KMS-11 (cell line): ENCODE data around the gene SFI1.

Source experiments
- H2AFZ ChIP-seq: fragments of 200-600 bp; sonication (generic); 2 replicates; pipeline ENCODE4 v1.6.1; 2016; ENCODE audit warnings: antibody characterized with exemption, mixed run types, low read depth
- H3K27ac ChIP-seq: fragments of 200-600 bp; sonication (generic); 2 replicates; pipeline ENCODE4 v1.6.1; 2016; ENCODE audit warnings: mild to moderate bottlenecking, mixed run types
- H3K27me3 ChIP-seq: fragments of 200-600 bp; sonication (generic); 2 replicates; pipeline ENCODE4 v1.6.1; 2017; ENCODE audit warnings: mild to moderate bottlenecking, low read depth, mixed run types, moderate library complexity; ENCODE audit not compliant: insufficient read depth
- H3K36me3 ChIP-seq: fragments of 200-600 bp; sonication (generic); 2 replicates; pipeline ENCODE4 v1.6.1; 2017; ENCODE audit warnings: mild to moderate bottlenecking, mixed run types; ENCODE audit not compliant: insufficient read depth
- H3K4me1 ChIP-seq: fragments of 200-600 bp; sonication (generic); 2 replicates; pipeline ENCODE4 v1.6.1; 2016; ENCODE audit warnings: mild to moderate bottlenecking, low read depth, mixed run types; ENCODE audit not compliant: poor library complexity, severe bottlenecking
- H3K4me2 ChIP-seq: fragments of 200-600 bp; sonication (generic); 2 replicates; pipeline ENCODE4 v1.7.0; 2016; ENCODE audit warnings: mild to moderate bottlenecking, mixed run types
- H3K4me3 ChIP-seq: fragments of 200-600 bp; sonication (generic); IDR thresholded peaks from 2 replicates; pipeline ENCODE4 v1.6.1; 2017; ENCODE audit warnings: low read depth, low read length, mixed read lengths; ENCODE audit not compliant: insufficient read depth
- H3K79me2 ChIP-seq: fragments of 200-600 bp; sonication (generic); 2 replicates; pipeline ENCODE4 v1.6.1; 2016; ENCODE audit warnings: low read depth, mixed run types; ENCODE audit not compliant: insufficient read depth
- H3K9ac ChIP-seq: fragments of 200-600 bp; sonication (generic); 2 replicates; pipeline ENCODE4 v1.6.1; 2016; ENCODE audit warnings: mild to moderate bottlenecking, mixed run types
- H4K20me1 ChIP-seq: fragments of 200-600 bp; sonication (generic); 2 replicates; pipeline ENCODE4 v1.6.1; 2016; ENCODE audit warnings: mild to moderate bottlenecking, mixed run types; ENCODE audit not compliant: insufficient read depth
- TF ChIP-seq, protein P1 (sequence below): fragments of 200-600 bp; sonication (generic); conservative IDR thresholded peaks from 2 replicates; pipeline ENCODE4 v1.6.1; 2017; ENCODE audit warnings: low read depth, mild to moderate bottlenecking, antibody characterized with exemption, low read length, moderate library complexity, mixed read lengths

The SFI1 gene

DNA sequence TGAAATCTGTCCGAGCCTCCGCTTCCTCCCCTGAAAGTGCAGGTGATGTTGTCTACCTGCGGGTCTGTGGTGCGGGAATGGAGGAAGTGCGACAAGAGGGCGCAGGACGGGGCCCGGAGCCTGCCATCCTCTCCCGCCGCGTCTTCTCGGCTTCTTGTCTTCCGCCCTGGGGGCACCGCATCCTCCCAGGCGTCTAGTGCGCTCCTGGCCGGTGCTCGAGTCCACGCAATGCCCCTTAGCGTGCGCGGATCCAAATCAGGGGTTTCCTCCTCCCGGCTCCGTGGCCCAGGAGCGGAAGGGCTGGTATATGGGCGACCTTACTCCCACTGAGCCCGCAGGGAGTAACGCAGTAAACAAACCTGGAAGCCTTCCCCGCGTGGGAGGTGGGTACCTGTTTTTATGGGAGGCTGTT is 405 bp downstream of the SFI1 start:
- no peaks in the 10 kb centered on the region for H3K27me3 ChIP-seq
- peak overlapping the region; percentile 87 for H3K4me2 ChIP-seq
- peaks cover 44% of the 10 kb centered on the region for H3K4me1 ChIP-seq
- TF ChIP-seq, protein P1, sequence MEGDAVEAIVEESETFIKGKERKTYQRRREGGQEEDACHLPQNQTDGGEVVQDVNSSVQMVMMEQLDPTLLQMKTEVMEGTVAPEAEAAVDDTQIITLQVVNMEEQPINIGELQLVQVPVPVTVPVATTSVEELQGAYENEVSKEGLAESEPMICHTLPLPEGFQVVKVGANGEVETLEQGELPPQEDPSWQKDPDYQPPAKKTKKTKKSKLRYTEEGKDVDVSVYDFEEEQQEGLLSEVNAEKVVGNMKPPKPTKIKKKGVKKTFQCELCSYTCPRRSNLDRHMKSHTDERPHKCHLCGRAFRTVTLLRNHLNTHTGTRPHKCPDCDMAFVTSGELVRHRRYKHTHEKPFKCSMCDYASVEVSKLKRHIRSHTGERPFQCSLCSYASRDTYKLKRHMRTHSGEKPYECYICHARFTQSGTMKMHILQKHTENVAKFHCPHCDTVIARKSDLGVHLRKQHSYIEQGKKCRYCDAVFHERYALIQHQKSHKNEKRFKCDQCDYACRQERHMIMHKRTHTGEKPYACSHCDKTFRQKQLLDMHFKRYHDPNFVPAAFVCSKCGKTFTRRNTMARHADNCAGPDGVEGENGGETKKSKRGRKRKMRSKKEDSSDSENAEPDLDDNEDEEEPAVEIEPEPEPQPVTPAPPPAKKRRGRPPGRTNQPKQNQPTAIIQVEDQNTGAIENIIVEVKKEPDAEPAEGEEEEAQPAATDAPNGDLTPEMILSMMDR, result no peak; the same call in 1 of the 2 replicates
- peak overlapping the region; percentile 73 for H3K27ac ChIP-seq
- H3K79me2 ChIP-seq, result peaks cover 31% of the 10 kb centered on the region
- H3K9ac ChIP-seq, result peak overlapping the region; percentile 51
- no peaks in the 10 kb centered on the region for H4K20me1 ChIP-seq
- H3K4me3 ChIP-seq, result no peak overlapping the region
- H2AFZ ChIP-seq, result peak overlapping the region; percentile 88
- no peaks in the 10 kb centered on the region for H3K36me3 ChIP-seq

DNA sequence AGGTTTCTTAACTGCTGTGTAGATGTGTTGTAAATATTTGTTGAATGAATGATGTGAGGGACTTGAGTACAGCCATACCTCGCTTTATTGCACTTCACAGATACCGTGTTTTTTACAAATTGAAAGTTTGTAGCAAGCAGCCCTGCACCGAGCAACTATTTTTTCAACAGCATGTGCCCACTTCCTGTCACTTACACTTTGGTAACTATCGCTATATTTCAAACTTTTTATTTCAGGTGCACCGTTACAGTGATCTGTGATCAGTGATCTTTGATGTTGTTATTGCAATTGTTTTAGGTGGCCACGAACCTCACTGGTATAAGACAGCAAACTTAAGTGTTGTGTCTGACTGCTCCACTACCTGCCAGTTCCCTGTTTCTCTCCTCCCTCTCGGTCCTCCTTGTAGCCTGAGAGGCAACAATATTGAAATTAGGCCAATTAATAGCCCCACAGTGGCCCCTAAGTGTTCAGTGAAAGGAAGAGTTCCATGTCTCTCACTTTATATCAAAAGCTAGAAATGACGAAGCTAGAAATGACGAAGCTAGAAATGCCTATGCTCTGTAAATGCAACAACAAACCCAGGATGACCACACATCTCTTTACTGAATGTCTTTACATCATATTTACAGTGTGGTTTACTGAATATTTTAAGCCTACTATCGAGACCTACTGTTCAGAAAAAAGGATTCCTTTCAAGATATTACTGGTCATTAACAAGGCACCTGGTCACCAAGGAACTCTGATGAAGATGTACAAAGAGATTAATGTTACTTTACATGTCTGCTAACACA is 1.0 kb downstream of the SFI1 start:
- H3K9ac ChIP-seq, result peak overlapping the region; percentile 51; the same call in 1 of the 2 replicates
- peak overlapping the region; percentile 73 for H3K27ac ChIP-seq
- TF ChIP-seq, protein P1, result no peak
- H3K36me3 ChIP-seq, result no peaks in the 10 kb centered on the region
- H3K27me3 ChIP-seq, result no peaks in the 10 kb centered on the region
- H4K20me1 ChIP-seq, result no peaks in the 10 kb centered on the region
- H3K4me3 ChIP-seq, result no peak overlapping the region
- peaks cover 35% of the 10 kb centered on the region for H3K79me2 ChIP-seq
- peak overlapping the region; percentile 87 for H3K4me2 ChIP-seq
- peaks cover 42% of the 10 kb centered on the region for H3K4me1 ChIP-seq
- peak overlapping the region; percentile 88 for H2AFZ ChIP-seq

DNA sequence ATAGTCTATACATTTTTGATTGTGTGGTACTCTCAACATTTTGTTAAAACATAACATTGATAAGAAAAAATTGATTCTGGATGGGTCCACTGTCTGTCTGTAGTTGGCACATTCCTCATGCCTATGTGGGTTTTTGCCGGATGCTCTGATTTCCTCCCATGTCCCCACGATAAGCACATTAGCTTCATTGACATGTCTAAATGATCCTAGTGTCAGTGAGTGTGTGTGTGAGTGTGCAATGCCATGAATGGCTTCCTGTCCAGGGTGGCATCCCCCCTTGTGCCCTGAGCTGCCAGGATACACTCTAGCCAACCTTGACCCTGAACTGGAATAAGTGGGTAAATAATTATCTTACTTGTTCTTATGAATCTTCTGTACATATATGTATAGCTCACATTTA is 5.4 kb downstream of the SFI1 start:
- Histone ChIP-seq H3K27ac (no peak overlapping the region), H3K4me3 (no peak overlapping the region), H3K4me1 (peaks cover 16% of the 10 kb centered on the region), H3K36me3 (no peaks in the 10 kb centered on the region), H3K79me2 (peaks cover 42% of the 10 kb centered on the region), H3K9ac (no peak overlapping the region), H2AFZ (no peak overlapping the region), H3K4me2 (no peak overlapping the region), H4K20me1 (no peaks in the 10 kb centered on the region), H3K27me3 (no peaks in the 10 kb centered on the region)
- TF ChIP-seq, protein P1, result no peak

DNA sequence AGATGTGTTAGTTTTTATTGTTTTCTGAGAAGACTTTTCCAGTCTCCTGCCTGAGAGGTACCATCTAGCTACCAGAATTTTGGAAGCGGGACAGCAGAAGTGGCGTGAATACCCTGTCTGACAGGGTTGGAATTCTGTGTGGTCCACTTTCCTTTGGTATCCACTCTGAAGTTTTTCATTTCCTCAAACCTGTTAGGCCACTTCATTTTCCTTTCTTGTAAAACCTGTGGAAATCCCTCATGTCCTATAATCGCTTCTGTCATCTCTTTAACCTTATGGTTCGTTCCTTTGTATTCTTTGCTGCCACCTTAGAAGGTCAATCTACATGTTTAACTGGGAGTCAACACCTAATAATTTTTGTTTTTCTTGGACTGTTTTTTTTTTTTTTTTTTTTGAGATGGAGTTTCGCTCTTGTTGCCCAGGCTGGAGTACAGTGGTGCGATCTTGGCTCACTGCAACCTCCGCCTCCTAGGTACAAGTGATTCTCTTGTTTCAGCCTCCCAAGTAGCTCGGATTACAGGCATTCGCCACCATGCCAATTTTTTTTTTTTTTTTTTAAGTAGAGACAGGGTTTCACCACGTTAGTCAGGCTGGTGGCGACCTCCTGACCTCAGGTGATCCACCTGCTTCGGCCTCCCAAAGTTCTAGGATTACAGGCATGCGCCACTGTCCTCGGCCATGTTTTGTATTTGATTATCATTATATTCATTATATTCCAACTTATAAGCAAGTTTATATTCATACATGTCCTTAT is 7.1 kb downstream of the SFI1 start:
- Histone ChIP-seq H4K20me1 (no peaks in the 10 kb centered on the region), H3K9ac (no peak overlapping the region), H3K79me2 (peaks cover 26% of the 10 kb centered on the region; the same call in 1 of the 2 replicates), H3K4me3 (no peak overlapping the region), H3K27me3 (no peaks in the 10 kb centered on the region), H3K36me3 (no peaks in the 10 kb centered on the region; the same call in 1 of the 2 replicates), H3K27ac (no peak overlapping the region), H2AFZ (no peak overlapping the region), H3K4me1 (peaks cover 6% of the 10 kb centered on the region), H3K4me2 (no peak overlapping the region)
- TF ChIP-seq, protein P1, result no peak
